Activated CD8-positive, alpha-beta T cell treated with anti-CD3 and anti-CD28 coated beads for 36 hours (primary cell): Measurements from ENCODE around the gene ZNF772. TPM values are rescaled to one million over a fixed set of nuclear protein-coding genes. Genes with fewer than 3 reads are reported as not detected.
"Not testable (repeated sequence)": the region's sequence is repeated elsewhere in the genome, so short reads cannot be mapped to it uniquely, and the experiment has no call there.

ENCODE experiments used
- ATAC-seq: fragments of 200-7000 bp; cut with Tn5 transposase; one replicate; pipeline ENCODE4 v1.10.0; 2021; ENCODE audit warnings: mild to moderate bottlenecking, moderate library complexity
- CTCF ChIA-PET: fragments of 350-600 bp; sonication (Branson Sonifier 250); formaldehyde crosslinking; loops from one replicate; lab custom pipeline; 2021; ENCODE audit warnings: antibody characterized with exemption; lab: Charles Lee
- POLR2A ChIA-PET: fragments of 350-600 bp; sonication (Branson Sonifier 250); formaldehyde crosslinking; loops from one replicate; lab custom pipeline; 2021; ENCODE audit warnings: antibody characterized with exemption; lab: Charles Lee
- DNase-seq: peaks from one replicate; pipeline ENCODE4 v3.0.0-alpha.2; 2020
- H3K27ac Mint-ChIP-seq: one replicate; pipeline ENCODE4 v1.8.0; 2021; ENCODE audit warnings: mild to moderate bottlenecking, mixed read lengths
- H3K27me3 Mint-ChIP-seq: one replicate; pipeline ENCODE4 v1.8.0; 2021; ENCODE audit warnings: mixed read lengths
- H3K36me3 Mint-ChIP-seq: one replicate; pipeline ENCODE4 v1.8.0; 2021; ENCODE audit warnings: low read depth, mixed read lengths
- H3K4me1 Mint-ChIP-seq: one replicate; pipeline ENCODE4 v1.8.0; 2021; ENCODE audit warnings: low read depth, mixed read lengths
- H3K4me3 Mint-ChIP-seq: one replicate; pipeline ENCODE4 v1.8.0; 2021; ENCODE audit warnings: mild to moderate bottlenecking, moderate library complexity, mixed read lengths
- H3K9me3 Mint-ChIP-seq: one replicate; pipeline ENCODE4 v1.8.0; 2021; ENCODE audit warnings: mixed read lengths
- CTCF ChIP-seq: fragments of 200-600 bp; IDR thresholded peaks from one replicate; pipeline ENCODE4 v1.8.0; 2022; ENCODE audit warnings: antibody characterized with exemption, mild to moderate bottlenecking
- intact Hi-C: fragments of 100-400 bp; cut with micrococcal nuclease; formaldehyde crosslinking; loops from one replicate; pipeline ENCODE4 v1.10.0; 2022
- total RNA-seq, 2 experiments: library from RNA; stranded (reverse); gene quantifications; one replicate each; pipeline ENCODE4 v1.2.3, GENCODE V29; 2021

ZNF772 gene
- total RNA-seq, 2 experiments from 2014 or later, result 5.0 to 5.6 TPM

- no peak for DNase-seq
- no peak for ATAC-seq
- intact Hi-C loops, result no loop called here
- ChIA-PET POLR2A (no interaction called here), CTCF (no interaction called here)
- Mint-ChIP-seq H3K27me3 (no peaks in the 10 kb centered on the region), H3K36me3 (peaks cover 87% of the 10 kb centered on the region), H3K4me1 (peaks cover 17% of the 10 kb centered on the region), H3K9me3 (peaks cover 57% of the 10 kb centered on the region), H3K4me3 (no peak overlapping the region), H3K27ac (no peak overlapping the region)
- no peak for TF ChIP-seq CTCF
Measured at GRCh38 chr19:57506163-57506562, 28.8 kb upstream of the ZNF772 start.

- H3K36me3 Mint-ChIP-seq, result peaks cover 60% of the 10 kb centered on the region
Measured at GRCh38 chr19:57500400-57500799, 23.0 kb upstream of the ZNF772 start.

GRCh38 chr19:57499680-57500395, 22.5 kb upstream of the ZNF772 start, which contains the start of gene ZNF773:
ZNF773 (plus strand) TSS chr19:57499938; CDS start chr19:57500081, 143 bp downstream.
- Mint-ChIP-seq H3K9me3 (peaks cover 46% of the 10 kb centered on the region), H3K36me3 (peaks cover 60% of the 10 kb centered on the region), H3K27ac (peak within 1 kb of the TSS; percentile 88), H3K4me3 (peak within 1 kb of the TSS; percentile 89), H3K4me1 (peaks cover 30% of the 10 kb centered on the region)
- DNase-seq (peak; percentile 98), ATAC-seq (peak; percentile 99)
- H3K27me3 Mint-ChIP-seq, intact Hi-C loops: not testable (repeated sequence)
- POLR2A ChIA-PET, result interaction anchor here (0.6 to 1.1 kb wide), 3 partner anchors 12 to 112 kb away, joined by 3 read pairs; partner anchors contain the start of gene ZNF419
- CTCF ChIA-PET, result interaction anchor here (0.6 to 1.0 kb wide), 2 partner anchors 23 to 94 kb away, joined by 3 read pairs; partner anchors contain the start of gene ZNF772

More at GRCh38 chr19:57500400-57500799, 23.0 kb upstream of the ZNF772 start:
- Mint-ChIP-seq H3K4me3 (peak overlapping the region; percentile 89), H3K9me3 (peaks cover 47% of the 10 kb centered on the region), H3K4me1 (peaks cover 30% of the 10 kb centered on the region), H3K27ac (peak overlapping the region; percentile 88)
- ChIA-PET POLR2A (interaction anchor here (0.5 kb wide), 1 partner anchor 306 kb away, joined by 5 read pairs; no protein-coding TSS in a partner anchor), CTCF (interaction anchor here (0.6 to 1.0 kb wide), 2 partner anchors 23 to 94 kb away, joined by 3 read pairs; partner anchors contain the start of gene ZNF772)
- DNase-seq, intact Hi-C loops, ATAC-seq, H3K27me3 Mint-ChIP-seq: not testable (repeated sequence)

GRCh38 chr19:57499332-57499679, 21.9 kb upstream of the ZNF772 start:
- peak; percentile 17 for TF ChIP-seq CTCF
- ATAC-seq, DNase-seq, intact Hi-C loops, H3K27me3 Mint-ChIP-seq: not testable (repeated sequence)
- Mint-ChIP-seq H3K36me3 (peaks cover 60% of the 10 kb centered on the region), H3K4me3 (peak overlapping the region; percentile 89), H3K9me3 (peaks cover 49% of the 10 kb centered on the region), H3K27ac (peak overlapping the region; percentile 79), H3K4me1 (peaks cover 30% of the 10 kb centered on the region)
- ChIA-PET CTCF (interaction anchor here (1.0 kb wide), 1 partner anchor 93 kb away, joined by 3 read pairs; no protein-coding TSS in a partner anchor), POLR2A (interaction anchor here (0.6 to 1.1 kb wide), 3 partner anchors 11 to 112 kb away, joined by 3 read pairs; partner anchors contain the start of gene ZNF419)

- POLR2A ChIA-PET, result interaction anchor here (0.7 kb wide), 1 partner anchor 11 kb away, joined by 3 read pairs; the partner anchor contains the start of gene ZNF773
- DNase-seq, CTCF ChIA-PET, H3K27ac Mint-ChIP-seq, ATAC-seq, H3K27me3 Mint-ChIP-seq, intact Hi-C loops: not testable (repeated sequence)
- H3K4me1 Mint-ChIP-seq, result peaks cover 14% of the 10 kb centered on the region
- peaks cover 28% of the 10 kb centered on the region for H3K9me3 Mint-ChIP-seq
- peaks cover 48% of the 10 kb centered on the region for H3K36me3 Mint-ChIP-seq
- peak overlapping the region; percentile 54 for H3K4me3 Mint-ChIP-seq
Measured at GRCh38 chr19:57488299-57488644, 10.9 kb upstream of the ZNF772 start.

- CTCF ChIA-PET, result not testable (repeated sequence)
- H3K36me3 Mint-ChIP-seq, result peaks cover 42% of the 10 kb centered on the region
- ATAC-seq, result peak; percentile 98
Measured at GRCh38 chr19:57487477-57488298, 10.3 kb upstream of the ZNF772 start, which contains the start of gene ZNF419. ZNF419 (plus strand) TSS chr19:57487750; CDS start chr19:57487951, 201 bp downstream.

More at GRCh38 chr19:57487477-57488298, 10.3 kb upstream of the ZNF772 start, which contains the start of gene ZNF419:
- peaks cover 14% of the 10 kb centered on the region for H3K4me1 Mint-ChIP-seq
- peak within 1 kb of the TSS; percentile 87 for H3K27ac Mint-ChIP-seq
- intact Hi-C loops, H3K27me3 Mint-ChIP-seq: not testable (repeated sequence)
- H3K4me3 Mint-ChIP-seq, result peak within 1 kb of the TSS; percentile 54
- DNase-seq, result peak; percentile 95
- POLR2A ChIA-PET, result interaction anchor here (0.7 to 1.0 kb wide), 3 partner anchors 12 to 98 kb away, joined by 3 read pairs; partner anchors contain the start of genes ZNF548 and ZNF773
- peaks cover 24% of the 10 kb centered on the region for H3K9me3 Mint-ChIP-seq
